BLaER1 (cell line): ENCODE data around the gene LYST.

Source experiments
- H3K27ac ChIP-seq: shearing (Covaris generic); formaldehyde crosslinking; 2 replicates; pipeline ENCODE4 v1.8.1; 2022
- H3K27me3 ChIP-seq: shearing (Covaris generic); formaldehyde crosslinking; 2 replicates; pipeline ENCODE4 v1.8.1; 2022
- H3K36me3 ChIP-seq: shearing (Covaris generic); formaldehyde crosslinking; 2 replicates; pipeline ENCODE4 v1.8.1; 2022
- H3K4me1 ChIP-seq: shearing (Covaris generic); formaldehyde crosslinking; 2 replicates; pipeline ENCODE4 v1.8.1; 2022
- H3K4me2 ChIP-seq: shearing (Covaris generic); formaldehyde crosslinking; 2 replicates; pipeline ENCODE4 v1.8.1; 2022
- H3K4me3 ChIP-seq: shearing (Covaris generic); formaldehyde crosslinking; 2 replicates; pipeline ENCODE4 v1.8.1; 2022
- H3K9ac ChIP-seq: shearing (Covaris generic); formaldehyde crosslinking; 2 replicates; pipeline ENCODE4 v1.8.1; 2022
- H3K9me3 ChIP-seq: shearing (Covaris generic); formaldehyde crosslinking; 2 replicates; pipeline ENCODE4 v1.8.1; 2022
- H4K20me1 ChIP-seq: shearing (Covaris generic); formaldehyde crosslinking; 2 replicates; pipeline ENCODE4 v1.8.1; 2022
- Cebpa-rat ChIP-seq: shearing (Covaris generic); IDR thresholded peaks from 2 replicates; pipeline ENCODE4 v1.8.1; 2022

LYST gene

GRCh38 chr1:235709018-235709417 is 157.7 kb downstream of the LYST start:
- no peaks in the 10 kb centered on the region for H3K9me3 ChIP-seq
- no peak overlapping the region for H3K4me2 ChIP-seq
- H3K27me3 ChIP-seq, result no peaks in the 10 kb centered on the region

GRCh38 chr1:235708390-235708962 is 158.2 kb downstream of the LYST start:
- no peak overlapping the region for H3K4me3 ChIP-seq
- no peak overlapping the region for H3K4me2 ChIP-seq
- no peak overlapping the region for H3K9ac ChIP-seq
- H3K27me3 ChIP-seq, result no peaks in the 10 kb centered on the region
- no peaks in the 10 kb centered on the region for H3K9me3 ChIP-seq
- no peak for TF ChIP-seq Cebpa-rat
- peaks cover 11% of the 10 kb centered on the region for H3K4me1 ChIP-seq
- H4K20me1 ChIP-seq, result no peaks in the 10 kb centered on the region
- H3K27ac ChIP-seq, result no peak overlapping the region
- H3K36me3 ChIP-seq, result peaks cover 11% of the 10 kb centered on the region; the same call in 1 of the 2 replicates

More at GRCh38 chr1:235709018-235709417, 157.7 kb downstream of the LYST start:
- Histone ChIP-seq H3K4me1 (peaks cover 11% of the 10 kb centered on the region), H3K4me3 (no peak overlapping the region), H3K36me3 (peaks cover 11% of the 10 kb centered on the region; the same call in 1 of the 2 replicates), H4K20me1 (no peaks in the 10 kb centered on the region), H3K27ac (no peak overlapping the region), H3K9ac (no peak overlapping the region)
- TF ChIP-seq Cebpa-rat, result no peak

GRCh38 chr1:235703506-235703905 is 163.2 kb downstream of the LYST start:
- no peak overlapping the region for H3K4me2 ChIP-seq
- H3K36me3 ChIP-seq, result peaks cover 26% of the 10 kb centered on the region
- no peak overlapping the region for H3K27ac ChIP-seq

GRCh38 chr1:235702412-235702811 is 164.3 kb downstream of the LYST start:
- Histone ChIP-seq H3K4me2 (no peak overlapping the region), H3K9me3 (no peaks in the 10 kb centered on the region), H3K27ac (no peak overlapping the region), H3K4me1 (no peaks in the 10 kb centered on the region), H3K4me3 (no peak overlapping the region), H3K27me3 (no peaks in the 10 kb centered on the region), H4K20me1 (no peaks in the 10 kb centered on the region), H3K9ac (no peak overlapping the region), H3K36me3 (peaks cover 21% of the 10 kb centered on the region)
- TF ChIP-seq Cebpa-rat, result no peak

More at GRCh38 chr1:235703506-235703905, 163.2 kb downstream of the LYST start:
- no peaks in the 10 kb centered on the region for H4K20me1 ChIP-seq
- TF ChIP-seq Cebpa-rat, result no peak
- no peak overlapping the region for H3K4me3 ChIP-seq
- no peaks in the 10 kb centered on the region for H3K9me3 ChIP-seq
- H3K9ac ChIP-seq, result no peak overlapping the region
- no peaks in the 10 kb centered on the region for H3K4me1 ChIP-seq
- no peaks in the 10 kb centered on the region for H3K27me3 ChIP-seq

GRCh38 chr1:235697508-235697907 is 169.2 kb downstream of the LYST start:
- Histone ChIP-seq H3K36me3 (peaks cover 35% of the 10 kb centered on the region), H4K20me1 (no peaks in the 10 kb centered on the region), H3K4me3 (no peak overlapping the region), H3K9me3 (no peaks in the 10 kb centered on the region), H3K4me1 (no peaks in the 10 kb centered on the region), H3K27me3 (no peaks in the 10 kb centered on the region), H3K9ac (no peak overlapping the region), H3K27ac (no peak overlapping the region), H3K4me2 (no peak overlapping the region)
- no peak for TF ChIP-seq Cebpa-rat

- H3K9me3 ChIP-seq, result no peaks in the 10 kb centered on the region
Observed at GRCh38 chr1:235689356-235689755, 177.3 kb downstream of the LYST start.

GRCh38 chr1:235688096-235688495 is 178.6 kb downstream of the LYST start:
- Histone ChIP-seq H3K4me1 (no peaks in the 10 kb centered on the region), H3K4me3 (no peak overlapping the region), H3K4me2 (no peak overlapping the region), H3K27ac (no peak overlapping the region), H3K27me3 (no peaks in the 10 kb centered on the region), H4K20me1 (no peaks in the 10 kb centered on the region), H3K9ac (no peak overlapping the region), H3K9me3 (no peaks in the 10 kb centered on the region), H3K36me3 (peaks cover 23% of the 10 kb centered on the region; the same call in 1 of the 2 replicates)
- no peak for TF ChIP-seq Cebpa-rat

More at GRCh38 chr1:235689356-235689755, 177.3 kb downstream of the LYST start:
- H3K27me3 ChIP-seq, result no peaks in the 10 kb centered on the region
- no peak overlapping the region for H3K9ac ChIP-seq
- H3K4me2 ChIP-seq, result no peak overlapping the region
- H3K27ac ChIP-seq, result no peak overlapping the region
- H4K20me1 ChIP-seq, result no peaks in the 10 kb centered on the region
- no peak for TF ChIP-seq Cebpa-rat
- H3K36me3 ChIP-seq, result peaks cover 25% of the 10 kb centered on the region; the same call in 1 of the 2 replicates
- H3K4me3 ChIP-seq, result no peak overlapping the region
- H3K4me1 ChIP-seq, result no peaks in the 10 kb centered on the region

GRCh38 chr1:235683653-235684052 is 183.1 kb downstream of the LYST start:
- Histone ChIP-seq H3K9me3 (no peaks in the 10 kb centered on the region), H3K36me3 (peaks cover 7% of the 10 kb centered on the region; the same call in 1 of the 2 replicates), H4K20me1 (no peaks in the 10 kb centered on the region), H3K27me3 (no peaks in the 10 kb centered on the region), H3K9ac (no peak overlapping the region), H3K4me1 (no peaks in the 10 kb centered on the region), H3K4me3 (no peak overlapping the region), H3K27ac (no peak overlapping the region), H3K4me2 (no peak overlapping the region)
- no peak for TF ChIP-seq Cebpa-rat

GRCh38 chr1:235682216-235682615 is 184.5 kb downstream of the LYST start:
- no peak for TF ChIP-seq Cebpa-rat
- Histone ChIP-seq H3K9ac (no peak overlapping the region), H3K9me3 (no peaks in the 10 kb centered on the region)

GRCh38 chr1:235679644-235680043 is 187.1 kb downstream of the LYST start:
- Histone ChIP-seq H3K4me1 (no peaks in the 10 kb centered on the region), H3K36me3 (peaks cover 21% of the 10 kb centered on the region), H3K27me3 (no peaks in the 10 kb centered on the region), H3K27ac (no peak overlapping the region), H3K4me3 (no peak overlapping the region), H4K20me1 (no peaks in the 10 kb centered on the region), H3K9me3 (peaks cover 18% of the 10 kb centered on the region), H3K9ac (no peak overlapping the region), H3K4me2 (no peak overlapping the region)
- TF ChIP-seq Cebpa-rat, result no peak

More at GRCh38 chr1:235682216-235682615, 184.5 kb downstream of the LYST start:
- no peak overlapping the region for H3K4me2 ChIP-seq
- H3K36me3 ChIP-seq, result peaks cover 7% of the 10 kb centered on the region; the same call in 1 of the 2 replicates
- no peak overlapping the region for H3K27ac ChIP-seq
- no peaks in the 10 kb centered on the region for H3K27me3 ChIP-seq
- H3K4me1 ChIP-seq, result no peaks in the 10 kb centered on the region
- H4K20me1 ChIP-seq, result no peaks in the 10 kb centered on the region
- no peak overlapping the region for H3K4me3 ChIP-seq
